Gastrocnemius medialis (tissue), 4 donors: ENCODE results near the gene NUP50.

Source experiments
- CTCF ChIP-seq, 5 experiments: fragments of 450-650 bp in 3 of 5; fragments of 200-600 bp in 2 of 5; sonication (generic) in 2 of 5; IDR thresholded peaks in 4 of 5; conservative IDR thresholded peaks in 1 of 5; 1 replicate in 4 of 5; 2 replicates in 1 of 5; pipeline ENCODE4 v1.5.1; 2016 to 2019; ENCODE audit warnings: antibody characterized with exemption in 5 of 5, mild to moderate bottlenecking in 3 of 5, moderate library complexity in 3 of 5
- POLR2A ChIP-seq, 2 donors: fragments of 450-650 bp; IDR thresholded peaks; one replicate each; pipeline ENCODE4 v1.6.1; 2017; ENCODE audit warnings: antibody characterized with exemption in 2 of 2, mild to moderate bottlenecking in 2 of 2, moderate library complexity in 2 of 2

- TF ChIP-seq CTCF (IDR thresholded peaks at IDR 0.05 in 4 of 5, conservative IDR thresholded peaks at IDR 0.05 in 1 of 5) (no peak), POLR2A (IDR thresholded peaks at IDR 0.05) (no peak)
Observed at GRCh38 chr22:45127866-45128265, 35.9 kb upstream of the NUP50 start.
